HepG2 (cell line): ENCODE results near the gene TASOR. TPM values are rescaled to one million over a fixed set of nuclear protein-coding genes. Genes with fewer than 3 reads are reported as not detected.

Source experiments
- ARID2 ChIP-seq: sonication (generic); formaldehyde crosslinking; IDR thresholded peaks from 2 replicates; pipeline ENCODE4 v1.8.1; 2022; ENCODE audit warnings: mild to moderate bottlenecking, missing genetic modification reagents, borderline replicate concordance
- ATRX ChIP-seq: sonication (generic); formaldehyde crosslinking; IDR thresholded peaks from 2 replicates; pipeline ENCODE4 v1.4.0; 2020; ENCODE audit warnings: missing genetic modification reagents, borderline replicate concordance
- CBX2 ChIP-seq, 2 experiments: fragments of 200-600 bp in 1 of 2; sonication (generic); formaldehyde crosslinking in 1 of 2; IDR thresholded peaks; 2 replicates each; pipeline versions ENCODE4 v1.7.0 to v1.8.1; 2018 to 2022; ENCODE audit warnings: low read depth in 2 of 2, low read length in 1 of 2, mild to moderate bottlenecking in 1 of 2, missing genetic modification reagents in 1 of 2
- EHMT2 ChIP-seq: fragments of 200-600 bp; sonication (generic); IDR thresholded peaks from 2 replicates; pipeline ENCODE4 v1.7.0; 2017; ENCODE audit warnings: antibody characterized with exemption, low read depth, low read length, borderline replicate concordance
- ERF ChIP-seq: IDR thresholded peaks from 2 replicates; pipeline ENCODE4 v1.6.1; 2018; ENCODE audit warnings: missing biosample characterization, missing genetic modification reagents
- HOXD1 ChIP-seq: sonication (generic); formaldehyde crosslinking; IDR thresholded peaks from 2 replicates; pipeline ENCODE4 v1.5.0; 2020; ENCODE audit warnings: missing genetic modification reagents
- TFE3 ChIP-seq: IDR thresholded peaks from 2 replicates; pipeline ENCODE4 v1.6.1; 2016
- ZFP36L2 ChIP-seq: sonication (generic); formaldehyde crosslinking; IDR thresholded peaks from 2 replicates; pipeline ENCODE4 v1.4.0; 2020; ENCODE audit warnings: missing genetic modification reagents
- ZFP62 ChIP-seq: sonication (generic); formaldehyde crosslinking; IDR thresholded peaks from 2 replicates; pipeline ENCODE4 v1.4.0; 2020; ENCODE audit warnings: missing genetic modification reagents
- ZNF180 ChIP-seq: sonication (generic); formaldehyde crosslinking; IDR thresholded peaks from 2 replicates; pipeline ENCODE4 v1.4.0; 2020; ENCODE audit warnings: low read depth, missing genetic modification reagents, borderline replicate concordance
- ZNF232 ChIP-seq: sonication (generic); formaldehyde crosslinking; IDR thresholded peaks from 2 replicates; pipeline ENCODE4 v1.4.0; 2020; ENCODE audit warnings: missing genetic modification reagents, borderline replicate concordance
- ZNF512B ChIP-seq: sonication (generic); formaldehyde crosslinking; IDR thresholded peaks from 2 replicates; pipeline ENCODE4 v1.5.1; 2020; ENCODE audit warnings: missing genetic modification reagents, mild to moderate bottlenecking, borderline replicate concordance
- ZNF574 ChIP-seq: sonication (generic); formaldehyde crosslinking; IDR thresholded peaks from 2 replicates; pipeline ENCODE4 v1.4.0; 2020; ENCODE audit warnings: missing genetic modification reagents
- ZNF616 ChIP-seq: sonication (generic); formaldehyde crosslinking; IDR thresholded peaks from 2 replicates; pipeline ENCODE4 v1.5.0; 2020; ENCODE audit warnings: low read depth, mild to moderate bottlenecking, missing genetic modification reagents
- ZNF766 ChIP-seq: sonication (generic); formaldehyde crosslinking; IDR thresholded peaks from 2 replicates; pipeline ENCODE4 v1.5.0; 2020; ENCODE audit warnings: missing genetic modification reagents, borderline replicate concordance
- polyA plus RNA-seq, 8 experiments: library from polyadenylated mRNA; depleted of rRNA in 3 of 8; stranded (reverse) in 7 of 8; unstranded in 1 of 8; fragments of >200 nt; fragmentation: Illumina TruSeq in 4 of 8; extraction: Trizol in 4 of 8; gene quantifications; 2 replicates each; pipeline versions ENCODE4 v1.2.1 to v1.2.3, GENCODE V29; 2011 to 2016; ENCODE audit warnings: low read depth in 4 of 8, missing spikeins in 1 of 8, mixed read lengths in 1 of 8; ENCODE audit not compliant: insufficient read depth in 1 of 8
- total RNA-seq, 5 experiments: library from RNA; depleted of rRNA; stranded (reverse); fragments of >200 nt; fragmentation: Illumina TruSeq; extraction: Trizol; gene quantifications; 2 replicates each; pipeline ENCODE4 v1.2.3, GENCODE V29; 2016; ENCODE audit warnings: low read depth in 1 of 5
- TF ChIP-seq, protein P1 (sequence below): IDR thresholded peaks from 2 replicates; pipeline ENCODE4 v1.4.0; 2020; ENCODE audit warnings: mild to moderate bottlenecking, missing genetic modification reagents

The TASOR gene
- total and polyA plus RNA-seq, 2 of the 13 experiments (the other 11 are each of a cell fraction or from before 2014, with no cell fraction given) = 20.1 to 32.5 TPM

- TF ChIP-seq CBX2 (IDR thresholded peaks at IDR 0.05; ENCODE audit: low read depth, low read length) = no peak
- TF ChIP-seq CBX2 (CRISPR knock-in tag; IDR thresholded peaks at IDR 0.05; ENCODE audit: low read depth) = no peak
- peak; percentile 91; the same call in 1 of the 2 replicates for TF ChIP-seq ZNF766 (CRISPR knock-in tag)
- TF ChIP-seq, protein P1, sequence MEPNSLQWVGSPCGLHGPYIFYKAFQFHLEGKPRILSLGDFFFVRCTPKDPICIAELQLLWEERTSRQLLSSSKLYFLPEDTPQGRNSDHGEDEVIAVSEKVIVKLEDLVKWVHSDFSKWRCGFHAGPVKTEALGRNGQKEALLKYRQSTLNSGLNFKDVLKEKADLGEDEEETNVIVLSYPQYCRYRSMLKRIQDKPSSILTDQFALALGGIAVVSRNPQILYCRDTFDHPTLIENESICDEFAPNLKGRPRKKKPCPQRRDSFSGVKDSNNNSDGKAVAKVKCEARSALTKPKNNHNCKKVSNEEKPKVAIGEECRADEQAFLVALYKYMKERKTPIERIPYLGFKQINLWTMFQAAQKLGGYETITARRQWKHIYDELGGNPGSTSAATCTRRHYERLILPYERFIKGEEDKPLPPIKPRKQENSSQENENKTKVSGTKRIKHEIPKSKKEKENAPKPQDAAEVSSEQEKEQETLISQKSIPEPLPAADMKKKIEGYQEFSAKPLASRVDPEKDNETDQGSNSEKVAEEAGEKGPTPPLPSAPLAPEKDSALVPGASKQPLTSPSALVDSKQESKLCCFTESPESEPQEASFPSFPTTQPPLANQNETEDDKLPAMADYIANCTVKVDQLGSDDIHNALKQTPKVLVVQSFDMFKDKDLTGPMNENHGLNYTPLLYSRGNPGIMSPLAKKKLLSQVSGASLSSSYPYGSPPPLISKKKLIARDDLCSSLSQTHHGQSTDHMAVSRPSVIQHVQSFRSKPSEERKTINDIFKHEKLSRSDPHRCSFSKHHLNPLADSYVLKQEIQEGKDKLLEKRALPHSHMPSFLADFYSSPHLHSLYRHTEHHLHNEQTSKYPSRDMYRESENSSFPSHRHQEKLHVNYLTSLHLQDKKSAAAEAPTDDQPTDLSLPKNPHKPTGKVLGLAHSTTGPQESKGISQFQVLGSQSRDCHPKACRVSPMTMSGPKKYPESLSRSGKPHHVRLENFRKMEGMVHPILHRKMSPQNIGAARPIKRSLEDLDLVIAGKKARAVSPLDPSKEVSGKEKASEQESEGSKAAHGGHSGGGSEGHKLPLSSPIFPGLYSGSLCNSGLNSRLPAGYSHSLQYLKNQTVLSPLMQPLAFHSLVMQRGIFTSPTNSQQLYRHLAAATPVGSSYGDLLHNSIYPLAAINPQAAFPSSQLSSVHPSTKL (CRISPR knock-in tag) = peak; percentile 28; the same call in 1 of the 2 replicates
- TF ChIP-seq ARID2 (CRISPR knock-in tag) = peak; percentile 63; the same call in 1 of the 2 replicates
- no peak for TF ChIP-seq ZNF180 (CRISPR knock-in tag)
- TF ChIP-seq ZNF574 = peak; percentile 72; the same call in 1 of the 2 replicates
- TF ChIP-seq ZNF616 (CRISPR knock-in tag) = peak; percentile 79
- TF ChIP-seq TFE3 = peak; percentile 59; the same call in 1 of the 2 replicates
- TF ChIP-seq ZFP62 (CRISPR knock-in tag) = no peak
- no peak for TF ChIP-seq ZNF512B (CRISPR knock-in tag)
- TF ChIP-seq EHMT2 = no peak
- peak; percentile 93 for TF ChIP-seq ERF
- no peak for TF ChIP-seq ZFP36L2 (CRISPR knock-in tag)
- TF ChIP-seq ATRX (CRISPR knock-in tag) = 0 out of 2 replicates have a peak, but pooled peaks have one; percentile 29
- TF ChIP-seq ZNF232 (CRISPR knock-in tag) = 0 out of 2 replicates have a peak, but pooled peaks have one; percentile 64
- peak; percentile 66; the same call in 1 of the 2 replicates for TF ChIP-seq HOXD1
Observed at GRCh38 chr3:56683122-56683817, at the start of gene TASOR (continued).
